Heart right ventricle (tissue), 16 donors: ENCODE measurements around the gene TTBK1. TPM values are rescaled to one million over a fixed set of nuclear protein-coding genes. Genes with fewer than 3 reads are reported as not detected.
A peak's percentile ranks its signal among the peaks of the same experiment; 100 is the strongest.

ENCODE experiments used
- ATAC-seq, 8 donors: fragments of 200-7000 bp; cut with Tn5 transposase; one replicate each; pipeline ENCODE4 v1.9.1; 2020; ENCODE audit warnings: mild to moderate bottlenecking in 8 of 8, moderate library complexity in 8 of 8, moderate number of reproducible peaks in 1 of 8
- DNase-seq, 2 donors: peaks; one replicate each; pipeline ENCODE4 v3.0.0-alpha.2; 2020
- H3K27ac ChIP-seq, 10 donors: fragments of 200-600 bp; sonication (generic) in 2 of 10; one replicate each; pipeline versions ENCODE4 v1.5.0 to v1.8.0; 2020 to 2022; ENCODE audit warnings: mild to moderate bottlenecking in 3 of 10
- H3K27me3 ChIP-seq, 7 donors: fragments of 200-600 bp; one replicate each; pipeline ENCODE4 v1.8.0; 2021 to 2022; ENCODE audit warnings: mild to moderate bottlenecking in 2 of 7
- H3K36me3 ChIP-seq, 9 donors: fragments of 200-600 bp; sonication (generic) in 1 of 9; one replicate each; pipeline versions ENCODE4 v1.5.0 to v1.8.0; 2020 to 2022; ENCODE audit warnings: mild to moderate bottlenecking in 2 of 9
- H3K4me1 ChIP-seq, 9 donors: fragments of 200-600 bp; sonication (generic) in 1 of 9; one replicate each; pipeline versions ENCODE4 v1.5.0 to v1.8.0; 2020 to 2022; ENCODE audit warnings: mild to moderate bottlenecking in 4 of 9
- H3K4me3 ChIP-seq, 10 donors: fragments of 200-600 bp; sonication (generic) in 2 of 10; one replicate each; pipeline versions ENCODE4 v1.5.0 to v1.8.0; 2020 to 2022; ENCODE audit warnings: mild to moderate bottlenecking in 7 of 10, moderate library complexity in 2 of 10
- H3K9me3 ChIP-seq, 11 donors: fragments of 200-600 bp in 10 of 11; sonication (generic) in 2 of 11; one replicate each; pipeline versions ENCODE4 v1.5.0 to v1.8.0; 2013 to 2022; ENCODE audit warnings: mild to moderate bottlenecking in 2 of 11, control low read depth in 1 of 11, moderate library complexity in 1 of 11
- WGBS, 2 donors: extraction: QIAGEN DNeasy Blood & Tissue Kit; methylation state at CpG; one replicate each; pipeline ENCODE4 v1.1.7; 2013; ENCODE audit warnings: inconsistent platforms in 1 of 2; 5-methylcytosine and 5-hydroxymethylcytosine counted together
- intact Hi-C, 10 donors: fragments of 100-400 bp; cut with DNase I; formaldehyde crosslinking; loops; one replicate each; pipeline versions ENCODE4 v1.11.1 to v1.14.2; 2022
- polyA plus RNA-seq, 2 donors: library from polyadenylated mRNA; stranded (reverse); fragments of 200-250 nt; gene quantifications; one replicate each; pipeline ENCODE4 v1.2.3, GENCODE V29; 2013
- total RNA-seq, 10 donors: library from RNA; stranded (reverse); fragmentation: NEBNext Ultra II Directional in 3 of 10; extraction: Animal tissue kit (Norgen Biotek cat#: 25700) in 3 of 10; gene quantifications; one replicate each; pipeline versions ENCODE4 v1.2.1 to v1.2.4, GENCODE V29; 2021 to 2023
- TF ChIP-seq, protein P1 (sequence below), 9 donors: fragments of 200-600 bp; sonication (generic) in 2 of 9; IDR thresholded peaks; one replicate each; pipeline versions ENCODE4 v1.5.0 to v1.8.0; 2021 to 2022; ENCODE audit warnings: antibody characterized with exemption in 9 of 9, mild to moderate bottlenecking in 5 of 9, moderate library complexity in 1 of 9
- donor health status: Arrhythmogenic right ventricular cardiomyopathy.
- donor health status: ischemic (EF 13 %, LVEDD 7.1; RV severe dilation, severe dysfunction).
- donor health status: healthy with polysubstance abuse.
- donor health status: DM: no; HTN: yes; CAD: no.
- donor health status: DM: no; HTN: no; CAD: no.
- donor health status: ischemic (EF 25% LVEDD 6.9; RV normal size, moderate dysfunction).
- donor health status: ischemic (EF 25% LVEDD 5.7; RV mildly dilated, moderate dysfunction).
- donor health status: healthy.
- donor health status: DM: yes; HTN: yes; CAD: no.
- donor health status: Ischemic cardiomyopathy.
- donor health status: ischemic (EF 35%, LVEDD 5.7; RV mildly dilated, moderate dysfunction).
- donor health status: nonischemic (EF 11% LVEDD 7.7; RV severe dilation, severe dysfunction).
- donor health status: DM: yes; HTN: yes; CAD: no.
- donor health status: PGD.
- donor health status: ischemic (EF 29% LVEDD 5.4; RV normal size, mild dysfunction).
- donor health status: nonischemic (EF 23%, LVEDD 6.1; RV moderate dilation, normal function).

TTBK1 gene
- total and polyA plus RNA-seq, 12 donors, result 0.04 to 0.69 (median 0.29) TPM

DNA sequence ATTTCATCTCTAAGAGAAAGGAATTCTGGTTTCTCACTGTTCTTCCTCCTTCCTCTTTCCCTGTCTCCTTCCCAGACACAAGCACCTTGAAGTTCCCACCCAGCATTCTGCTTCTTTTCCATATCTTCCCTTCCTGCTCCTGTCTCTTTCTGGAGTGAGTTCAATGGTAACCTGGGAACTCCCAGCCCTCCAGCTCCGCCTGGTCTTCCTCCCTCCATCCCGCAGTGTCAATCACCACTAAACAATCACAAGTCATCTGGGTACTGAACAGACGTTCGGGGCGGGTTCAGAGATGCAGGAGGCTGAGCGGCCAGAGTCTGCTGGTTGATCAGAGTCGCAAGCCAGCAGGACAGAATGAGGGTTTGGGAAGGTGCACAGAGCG, 7.7 kb downstream of the TTBK1 start:
- ATAC-seq, result no peak

DNA sequence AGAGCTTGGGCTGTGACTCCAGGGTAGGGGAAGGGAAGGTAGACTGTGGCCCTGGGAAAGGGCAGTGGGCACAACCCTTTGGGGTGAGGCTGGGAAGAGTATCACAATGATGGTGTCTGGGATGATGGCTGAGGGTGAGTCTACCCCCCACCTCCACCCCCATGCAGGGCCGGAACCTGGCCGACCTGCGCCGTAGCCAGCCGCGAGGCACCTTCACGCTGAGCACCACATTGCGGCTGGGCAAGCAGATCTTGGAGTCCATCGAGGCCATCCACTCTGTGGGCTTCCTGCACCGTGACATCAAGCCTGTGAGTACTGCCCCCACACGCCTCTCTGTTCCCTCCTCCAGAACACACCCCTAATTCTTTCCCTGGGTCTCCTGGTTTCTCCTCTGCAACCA, 10.1 kb downstream of the TTBK1 start:
- Histone ChIP-seq H3K27me3 (peaks cover 0 to 43% (median 23%) of the 10 kb centered on the region in 7 donors), H3K36me3 (no peaks in the 10 kb centered on the region), H3K9me3 (no peaks in the 10 kb centered on the region), H3K4me1 (no peaks in the 10 kb centered on the region), H3K4me3 (no peak overlapping the region), H3K27ac (no peak overlapping the region)
- intact Hi-C loops, result no loop called here
- TF ChIP-seq, protein P1, sequence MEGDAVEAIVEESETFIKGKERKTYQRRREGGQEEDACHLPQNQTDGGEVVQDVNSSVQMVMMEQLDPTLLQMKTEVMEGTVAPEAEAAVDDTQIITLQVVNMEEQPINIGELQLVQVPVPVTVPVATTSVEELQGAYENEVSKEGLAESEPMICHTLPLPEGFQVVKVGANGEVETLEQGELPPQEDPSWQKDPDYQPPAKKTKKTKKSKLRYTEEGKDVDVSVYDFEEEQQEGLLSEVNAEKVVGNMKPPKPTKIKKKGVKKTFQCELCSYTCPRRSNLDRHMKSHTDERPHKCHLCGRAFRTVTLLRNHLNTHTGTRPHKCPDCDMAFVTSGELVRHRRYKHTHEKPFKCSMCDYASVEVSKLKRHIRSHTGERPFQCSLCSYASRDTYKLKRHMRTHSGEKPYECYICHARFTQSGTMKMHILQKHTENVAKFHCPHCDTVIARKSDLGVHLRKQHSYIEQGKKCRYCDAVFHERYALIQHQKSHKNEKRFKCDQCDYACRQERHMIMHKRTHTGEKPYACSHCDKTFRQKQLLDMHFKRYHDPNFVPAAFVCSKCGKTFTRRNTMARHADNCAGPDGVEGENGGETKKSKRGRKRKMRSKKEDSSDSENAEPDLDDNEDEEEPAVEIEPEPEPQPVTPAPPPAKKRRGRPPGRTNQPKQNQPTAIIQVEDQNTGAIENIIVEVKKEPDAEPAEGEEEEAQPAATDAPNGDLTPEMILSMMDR (IDR thresholded peaks at IDR 0.05), result no peak
- ATAC-seq, result peak in 1 of 8 donors; percentile 7
- DNase-seq, result no peak
- 94 to 96% methylated on average over 11 of the region's 11 CpGs for WGBS, 2 donors

More for the DNA sequence above, 7.7 kb downstream of the TTBK1 start:
- Histone ChIP-seq H3K36me3 (no peaks in the 10 kb centered on the region), H3K4me1 (peaks cover 4 to 17% (median 10%) of the 10 kb centered on the region in 9 donors), H3K4me3 (no peak overlapping the region), H3K9me3 (no peaks in the 10 kb centered on the region), H3K27me3 (peaks cover 0 to 60% (median 21%) of the 10 kb centered on the region in 7 donors), H3K27ac (no peak overlapping the region)
- intact Hi-C loops, result no loop called here
- TF ChIP-seq, protein P1 (IDR thresholded peaks at IDR 0.05), result no peak
- WGBS, 2 donors, result 18 to 23% methylated on average over 8 of the region's 8 CpGs
- no peak for DNase-seq

DNA sequence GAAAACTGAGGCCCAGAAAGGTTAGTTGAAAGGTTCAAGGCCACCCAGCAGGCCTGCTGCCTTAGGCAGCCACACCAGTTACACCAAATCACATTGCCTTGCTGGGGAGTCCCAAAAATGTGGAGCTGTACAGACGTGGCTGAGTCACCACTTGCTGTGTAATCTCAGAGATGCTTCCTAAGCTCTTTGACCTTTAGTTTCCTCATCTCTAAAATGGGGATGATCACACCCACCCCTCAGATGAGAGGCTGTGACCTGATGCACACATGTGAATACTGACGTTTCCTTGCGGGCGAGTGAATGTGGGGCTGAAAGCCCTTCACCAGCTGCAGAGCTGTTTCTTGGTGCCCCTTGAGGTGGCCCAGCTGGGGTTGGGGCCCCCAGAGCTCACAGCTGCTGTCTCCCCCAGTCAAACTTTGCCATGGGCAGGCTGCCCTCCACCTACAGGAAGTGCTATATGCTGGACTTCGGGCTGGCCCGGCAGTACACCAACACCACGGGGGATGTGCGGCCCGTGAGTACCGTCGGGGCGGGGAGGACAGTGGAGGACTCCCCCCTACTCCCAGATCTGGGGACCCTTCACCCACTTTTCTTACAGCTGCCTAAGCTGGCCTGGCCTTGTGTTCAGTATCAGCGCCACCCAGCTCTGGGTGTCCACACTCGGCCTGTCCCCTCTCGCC, 11.0 kb downstream of the TTBK1 start:
- Histone ChIP-seq H3K36me3 (no peaks in the 10 kb centered on the region), H3K27me3 (peaks cover 0 to 36% (median 23%) of the 10 kb centered on the region in 7 donors), H3K4me3 (no peak overlapping the region), H3K9me3 (no peaks in the 10 kb centered on the region), H3K27ac (no peak overlapping the region), H3K4me1 (no peaks in the 10 kb centered on the region)
- ATAC-seq (no peak), DNase-seq (no peak)
- TF ChIP-seq, protein P1 (IDR thresholded peaks at IDR 0.05), result no peak
- 86 to 91% methylated on average over 15 of the region's 15 CpGs for WGBS, 2 donors
- intact Hi-C loops, result no loop called here

DNA sequence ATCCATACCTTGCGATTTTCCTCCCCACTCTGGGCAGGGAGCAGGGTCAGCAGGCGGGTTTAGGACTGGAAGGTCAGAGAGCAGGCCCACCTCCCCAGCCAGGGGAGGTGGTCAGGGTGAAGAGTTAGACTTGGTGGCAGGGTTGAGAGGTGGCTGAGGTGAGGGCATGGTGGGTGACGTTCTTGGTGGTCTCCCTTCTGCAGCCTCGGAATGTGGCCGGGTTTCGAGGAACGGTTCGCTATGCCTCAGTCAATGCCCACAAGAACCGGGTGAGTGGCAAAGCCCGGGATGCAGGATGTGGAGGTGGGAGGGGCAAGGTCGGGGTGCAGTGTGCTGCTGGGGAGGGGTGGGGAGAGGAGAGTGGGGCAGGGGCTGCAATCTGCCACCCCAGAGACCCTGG, 11.6 kb downstream of the TTBK1 start:
- intact Hi-C loops, result no loop called here
- peaks cover 0 to 33% (median 23%) of the 10 kb centered on the region in 7 donors for H3K27me3 ChIP-seq
- ATAC-seq, result no peak
- WGBS, 2 donors, result 79 to 85% methylated on average over 11 of the region's 11 CpGs
- H3K4me1 ChIP-seq, result peaks cover 0 to 5% (median 0%) of the 10 kb centered on the region in 9 donors
- H3K9me3 ChIP-seq, result no peaks in the 10 kb centered on the region
- no peak for DNase-seq
- H3K27ac ChIP-seq, result no peak overlapping the region
- TF ChIP-seq, protein P1 (IDR thresholded peaks at IDR 0.05), result no peak
- H3K4me3 ChIP-seq, result no peak overlapping the region
- no peaks in the 10 kb centered on the region for H3K36me3 ChIP-seq
